Panc1 (cell line): ENCODE measurements around the gene CWH43. TPM values are rescaled to one million over a fixed set of nuclear protein-coding genes. Genes with fewer than 3 reads are reported as not detected.
"Not testable (repeated sequence)": the region's sequence is repeated elsewhere in the genome, so short reads cannot be mapped to it uniquely, and the experiment has no call there.

Source experiments
- ATAC-seq: fragments of 200-7000 bp; cut with Tn5 transposase; 2 replicates; pipeline ENCODE4 v1.9.1; 2020; ENCODE audit warnings: mild to moderate bottlenecking, moderate library complexity
- BruUV-seq: library from RNA; stranded (reverse); fragments of 400-500 nt; replicated peaks from 2 replicates; lab custom pipeline; 2021; lab: Mats Ljungman, UMichigan
- CTCF ChIA-PET: fragments of 300-600 bp; sonication (Branson Sonifier 250); formaldehyde crosslinking; loops from one replicate; lab custom pipeline; 2022; ENCODE audit warnings: antibody characterized with exemption; lab: Charles Lee
- POLR2A ChIA-PET: fragments of 300-600 bp; sonication (Branson Sonifier 250); formaldehyde crosslinking; loops from one replicate; lab custom pipeline; 2022; ENCODE audit warnings: antibody characterized with exemption; lab: Charles Lee
- DNase-seq: peaks from one replicate; pipeline ENCODE4 v3.0.0-alpha.2; 2010; ENCODE audit warnings: low read depth, low spot score
- H3K27ac ChIP-seq: 2 replicates; pipeline ENCODE4 v1.5.1; 2011; ENCODE audit warnings: mild to moderate bottlenecking, low read length, inconsistent platforms
- H3K27me3 ChIP-seq: fragments of 200-500 bp; sonication (Bioruptor generic); 2 replicates; pipeline ENCODE4 v1.6.0; 2014; ENCODE audit warnings: low read length, inconsistent platforms; ENCODE audit not compliant: control insufficient read depth, insufficient read depth
- H3K36me3 ChIP-seq: fragments of 200-500 bp; sonication (Bioruptor generic); 2 replicates; pipeline ENCODE4 v1.5.1; 2014; ENCODE audit warnings: inconsistent platforms, mild to moderate bottlenecking, low read length, moderate library complexity; ENCODE audit not compliant: control insufficient read depth, insufficient read depth
- H3K4me1 ChIP-seq: 2 replicates; pipeline ENCODE4 v1.5.1; 2011; ENCODE audit warnings: inconsistent platforms, mild to moderate bottlenecking, low read length, moderate library complexity; ENCODE audit not compliant: control insufficient read depth, insufficient read depth
- H3K4me3 ChIP-seq, 2 experiments: 2 replicates each; pipeline ENCODE4 v1.5.1; 2011 to 2012; ENCODE audit warnings: low read depth in 2 of 2, low read length in 2 of 2, mild to moderate bottlenecking in 2 of 2, inconsistent platforms in 1 of 2, moderate library complexity in 1 of 2
- H3K9me3 ChIP-seq: fragments of 200-500 bp; sonication (Bioruptor generic); 2 replicates; pipeline ENCODE4 v1.5.1; 2014; ENCODE audit warnings: low read depth, mild to moderate bottlenecking, inconsistent platforms, low read length, moderate library complexity; ENCODE audit not compliant: control insufficient read depth, insufficient read depth
- in situ Hi-C: cut with HindIII; loops from 2 replicates; pipeline ENCODE4 v1.10.0; 2016; ENCODE audit warnings: low sequenced_read_pairs, low pct_unique_long_range_greater_than_20kb
- intact Hi-C: fragments of 100-400 bp; cut with micrococcal nuclease; formaldehyde crosslinking; loops from one replicate; pipeline ENCODE4 v1.10.0; 2022; ENCODE audit not compliant: unreplicated experiment
- total RNA-seq: library from RNA; stranded (reverse); gene quantifications from one replicate; pipeline ENCODE4 v1.2.1, GENCODE V29; 2021; ENCODE audit not compliant: unreplicated experiment

Gene CWH43
- total RNA-seq, 1 experiment from 2014 or later, result not detected

DNA sequence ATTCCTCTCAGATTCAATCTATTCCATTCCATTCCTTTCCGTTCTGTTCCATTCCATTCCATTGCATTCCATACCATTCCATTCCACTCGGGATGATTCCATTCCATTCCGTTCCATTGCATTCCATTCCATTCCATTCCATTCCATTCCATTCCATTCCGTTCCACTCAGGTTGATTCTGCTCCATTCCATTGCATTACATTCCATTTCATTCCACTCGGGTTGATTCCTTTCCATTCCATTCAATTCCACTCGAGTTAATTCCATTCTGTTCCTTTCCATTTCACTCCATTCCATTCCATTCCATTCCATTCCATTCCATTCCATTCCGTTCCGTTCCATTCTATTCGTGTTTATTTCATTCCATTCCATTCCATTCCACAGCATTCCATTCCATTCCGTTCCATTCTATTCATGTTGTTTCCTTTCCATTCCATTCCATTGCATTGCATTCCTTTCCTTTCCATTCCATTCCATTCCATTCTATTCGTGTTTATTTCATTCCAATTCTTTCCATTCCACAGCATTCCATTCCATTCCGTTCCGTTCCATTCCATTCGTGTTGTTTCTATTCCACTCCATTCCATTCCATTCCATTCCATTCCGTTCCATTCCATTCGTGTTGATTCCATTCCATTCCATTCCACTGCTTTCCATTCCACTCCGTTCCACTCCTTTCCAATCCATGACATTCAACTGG is 118.3 kb downstream of the CWH43 start:
- H3K36me3 ChIP-seq, H3K27me3 ChIP-seq, H3K4me1 ChIP-seq, intact Hi-C loops, H3K4me3 ChIP-seq, BruUV-seq, H3K27ac ChIP-seq, DNase-seq, CTCF ChIA-PET, ATAC-seq, in situ Hi-C loops, H3K9me3 ChIP-seq, POLR2A ChIA-PET: not testable (repeated sequence)

DNA sequence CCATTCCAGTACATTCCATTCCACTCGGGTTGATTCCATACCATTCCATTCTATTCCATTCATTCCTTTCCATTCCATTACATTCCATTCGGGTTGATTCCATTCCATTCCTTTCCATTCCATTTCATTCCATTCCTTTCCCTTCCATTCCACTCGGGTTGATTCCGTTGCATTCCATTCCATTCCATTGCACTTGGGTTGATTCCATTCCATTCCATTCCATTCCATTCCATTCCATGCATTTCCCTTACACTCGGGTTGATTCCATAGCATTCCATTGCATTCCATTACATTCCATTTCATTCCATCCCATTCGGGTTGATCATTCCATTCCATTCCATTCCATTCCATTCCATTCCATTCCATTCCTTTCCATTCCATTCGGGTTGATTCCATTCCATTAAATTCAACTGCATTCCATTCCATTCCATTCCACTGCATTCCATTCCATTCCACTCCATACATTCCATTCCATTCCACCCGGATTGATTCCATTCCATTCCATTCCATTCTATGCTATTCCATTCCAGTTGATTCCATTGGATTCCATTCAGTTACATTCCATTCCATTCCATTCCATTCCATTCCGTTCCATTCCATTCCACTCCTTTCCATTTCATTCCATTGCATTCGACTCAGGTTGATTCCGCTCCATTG is 119.3 kb downstream of the CWH43 start:
- intact Hi-C loops, H3K27me3 ChIP-seq, H3K4me1 ChIP-seq, H3K4me3 ChIP-seq, H3K9me3 ChIP-seq, DNase-seq, H3K36me3 ChIP-seq, POLR2A ChIA-PET, in situ Hi-C loops, ATAC-seq, H3K27ac ChIP-seq, BruUV-seq, CTCF ChIA-PET: not testable (repeated sequence)

DNA sequence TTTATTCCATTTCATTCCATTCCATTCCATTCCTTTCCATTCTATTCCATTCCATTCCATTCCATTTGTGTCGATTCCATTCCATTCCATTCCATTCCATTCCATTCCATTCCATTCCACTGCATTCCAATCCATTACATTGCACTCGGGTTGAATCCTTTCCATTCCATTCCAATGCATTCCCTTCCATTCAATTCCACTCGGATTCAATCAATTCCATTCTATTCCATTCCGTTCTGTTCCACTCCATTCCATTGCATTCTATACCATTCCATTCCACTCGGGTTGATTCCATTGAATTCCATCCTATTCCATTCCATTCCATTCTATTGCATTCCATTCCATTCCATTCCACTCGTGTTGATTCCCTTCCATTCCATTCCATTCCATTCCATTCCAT is 121.2 kb downstream of the CWH43 start:
- BruUV-seq, ATAC-seq, H3K9me3 ChIP-seq, H3K4me1 ChIP-seq, in situ Hi-C loops, H3K27ac ChIP-seq, H3K36me3 ChIP-seq, DNase-seq, CTCF ChIA-PET, intact Hi-C loops, H3K4me3 ChIP-seq, H3K27me3 ChIP-seq, POLR2A ChIA-PET: not testable (repeated sequence)

GRCh38 chr4:49108183-49108978 is 122.3 kb downstream of the CWH43 start:
- in situ Hi-C loops, DNase-seq, POLR2A ChIA-PET, CTCF ChIA-PET, H3K36me3 ChIP-seq, intact Hi-C loops, H3K4me3 ChIP-seq, H3K27ac ChIP-seq, H3K4me1 ChIP-seq, BruUV-seq, H3K9me3 ChIP-seq, H3K27me3 ChIP-seq: not testable (repeated sequence)
- ATAC-seq, result peak; percentile 68

- POLR2A ChIA-PET, H3K27me3 ChIP-seq, H3K27ac ChIP-seq, intact Hi-C loops, H3K9me3 ChIP-seq, in situ Hi-C loops, H3K4me3 ChIP-seq, BruUV-seq, H3K4me1 ChIP-seq, DNase-seq, CTCF ChIA-PET, H3K36me3 ChIP-seq: not testable (repeated sequence)
- ATAC-seq, result peak; percentile 56; the same call in 1 of the 2 replicates
Observed at GRCh38 chr4:49109567-49110166, 123.6 kb downstream of the CWH43 start.

- POLR2A ChIA-PET, H3K27ac ChIP-seq, CTCF ChIA-PET, H3K27me3 ChIP-seq, H3K9me3 ChIP-seq, intact Hi-C loops, BruUV-seq, in situ Hi-C loops, DNase-seq, H3K36me3 ChIP-seq, H3K4me1 ChIP-seq, H3K4me3 ChIP-seq: not testable (repeated sequence)
- peak; percentile 65 for ATAC-seq
Observed at GRCh38 chr4:49110579-49110978, 124.5 kb downstream of the CWH43 start.
